IMR-90 (cell line): Measurements from ENCODE around the gene MED4.

Source experiments
- BHLHE40 ChIP-seq: fragments of 150-350 bp; IDR thresholded peaks from 2 replicates; pipeline ENCODE4 v1.6.1; 2016; ENCODE audit warnings: mild to moderate bottlenecking, low read depth, low read length
- CEBPB ChIP-seq: IDR thresholded peaks from 2 replicates; pipeline ENCODE4 v1.6.1; 2012; ENCODE audit warnings: low read depth, low read length, improper control_type of control experiment
- CTCF ChIP-seq: conservative IDR thresholded peaks from 2 replicates; pipeline ENCODE4 v1.5.1; 2012; ENCODE audit warnings: mild to moderate bottlenecking, low read depth, low read length, improper control_type of control experiment
- MAFK ChIP-seq: IDR thresholded peaks from 2 replicates; pipeline ENCODE4 v1.6.1; 2012; ENCODE audit warnings: low read depth, low read length, improper control_type of control experiment
- POLR2A ChIP-seq: IDR thresholded peaks from 2 replicates; pipeline ENCODE4 v1.6.1; 2012; ENCODE audit warnings: mild to moderate bottlenecking, low read depth, low read length
- RAD21 ChIP-seq: IDR thresholded peaks from 2 replicates; pipeline ENCODE4 v1.6.1; 2012; ENCODE audit warnings: low read length, improper control_type of control experiment
- USF2 ChIP-seq: fragments of 150-350 bp; IDR thresholded peaks from 2 replicates; pipeline ENCODE4 v1.6.1; 2017; ENCODE audit warnings: mild to moderate bottlenecking, antibody characterized with exemption, low read length, low read depth

GRCh38 chr13:48123812-48124211, 28.9 kb upstream of the MED4 start:
- TF ChIP-seq RAD21 (no peak), USF2 (no peak), BHLHE40 (no peak), POLR2A (no peak), CTCF (no peak), CEBPB (no peak), MAFK (no peak)
